ENCODE measurements around the gene IRF4. TPM values are rescaled to one million over a fixed set of nuclear protein-coding genes. Genes with fewer than 3 reads are reported as not detected.
"Not testable (repeated sequence)": the region's sequence is repeated elsewhere in the genome, so short reads cannot be mapped to it uniquely, and the experiment has no call there.

The IRF4 gene
- total RNA-seq, 2 donors from 2014 or later, result 112 to 388 TPM

GRCh38 chr6:377641-378020 lies 13.9 kb upstream of the IRF4 start:
- peaks cover 0 to 14% of the 10 kb centered on the region in 2 donors for H3K27me3 Mint-ChIP-seq
- ATAC-seq; H3K9me3 Mint-ChIP-seq; H3K27ac Mint-ChIP-seq; H3K4me3 Mint-ChIP-seq; DNase-seq (ENCODE audit: low spot score); H3K36me3 Mint-ChIP-seq: not testable (repeated sequence)
- H3K4me1 Mint-ChIP-seq (ENCODE audit: low read depth in 2 of 2), result peaks cover 10 to 24% of the 10 kb centered on the region in 2 donors

DNA sequence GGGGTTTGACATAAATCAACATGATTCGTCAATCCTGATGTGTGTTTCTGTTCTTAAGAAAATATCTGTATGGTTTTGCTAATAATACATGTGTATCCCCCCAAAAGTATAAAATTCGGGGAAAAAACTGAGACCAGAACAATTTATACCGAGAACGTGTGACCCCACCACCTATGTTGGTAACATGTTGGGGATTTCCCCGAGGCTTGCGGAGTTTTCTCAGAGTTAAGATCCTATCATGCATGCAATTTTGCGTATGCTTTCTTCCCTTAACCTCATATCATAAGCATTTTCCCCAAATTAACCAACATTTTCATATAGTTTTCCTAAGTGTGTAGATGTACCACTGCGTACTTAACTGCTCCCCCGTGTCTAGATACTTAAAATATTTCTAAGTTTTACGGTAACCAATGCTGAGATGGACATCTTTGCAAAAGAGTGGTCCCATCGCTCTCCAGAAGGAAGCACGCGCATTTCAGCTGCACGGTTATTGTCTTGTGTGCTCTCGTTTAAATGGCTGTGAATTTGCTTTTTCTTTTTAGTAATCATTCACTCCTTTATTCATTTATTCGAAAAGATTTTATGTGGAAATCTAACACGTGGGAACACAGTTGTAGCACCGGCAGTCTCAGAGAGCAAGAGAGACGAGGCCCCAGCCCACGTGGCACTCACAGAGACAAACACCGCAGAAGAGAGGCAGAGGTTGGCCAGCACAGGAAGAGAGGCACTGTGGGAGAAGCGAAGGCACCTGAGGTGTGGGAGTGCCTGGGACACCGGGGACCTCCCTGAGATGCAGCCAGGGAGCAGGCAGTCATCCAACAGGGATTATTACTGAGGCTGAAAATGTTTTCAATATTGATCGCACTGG lies 13.2 kb upstream of the IRF4 start:
- no peaks in the 10 kb centered on the region for H3K36me3 Mint-ChIP-seq
- no peak for DNase-seq (ENCODE audit: low spot score)
- H3K27me3 Mint-ChIP-seq, result peaks cover 0 to 11% of the 10 kb centered on the region in 2 donors
- H3K4me3 Mint-ChIP-seq, result no peak overlapping the region
- no peaks in the 10 kb centered on the region for H3K9me3 Mint-ChIP-seq
- no peak overlapping the region for H3K27ac Mint-ChIP-seq
- ATAC-seq, result no peak
- peaks cover 10 to 20% of the 10 kb centered on the region in 2 donors for H3K4me1 Mint-ChIP-seq (ENCODE audit: low read depth in 2 of 2)

- Mint-ChIP-seq H3K27me3 (peaks cover 0 to 14% of the 10 kb centered on the region in 2 donors), H3K4me3 (no peak overlapping the region), H3K9me3 (no peaks in the 10 kb centered on the region), H3K27ac (no peak overlapping the region), H3K4me1 (ENCODE audit: low read depth in 2 of 2) (peaks cover 10 to 23% of the 10 kb centered on the region in 2 donors), H3K36me3 (no peaks in the 10 kb centered on the region)
- ATAC-seq (peak; percentile 5 to 33), DNase-seq (ENCODE audit: low spot score) (no peak)
Observed at GRCh38 chr6:378958-379409, 12.6 kb upstream of the IRF4 start.

GRCh38 chr6:379410-380181 lies 12.0 kb upstream of the IRF4 start:
- no peak overlapping the region for H3K27ac Mint-ChIP-seq
- peaks cover 0 to 14% of the 10 kb centered on the region in 2 donors for H3K27me3 Mint-ChIP-seq
- no peaks in the 10 kb centered on the region for H3K9me3 Mint-ChIP-seq
- peak; percentile 51 to 53 for ATAC-seq
- DNase-seq (ENCODE audit: low spot score), result peak; percentile 61
- H3K4me1 Mint-ChIP-seq (ENCODE audit: low read depth in 2 of 2), result peaks cover 10 to 23% of the 10 kb centered on the region in 2 donors
- peak overlapping the region; percentile 13 for H3K4me3 Mint-ChIP-seq
- no peaks in the 10 kb centered on the region for H3K36me3 Mint-ChIP-seq

DNA sequence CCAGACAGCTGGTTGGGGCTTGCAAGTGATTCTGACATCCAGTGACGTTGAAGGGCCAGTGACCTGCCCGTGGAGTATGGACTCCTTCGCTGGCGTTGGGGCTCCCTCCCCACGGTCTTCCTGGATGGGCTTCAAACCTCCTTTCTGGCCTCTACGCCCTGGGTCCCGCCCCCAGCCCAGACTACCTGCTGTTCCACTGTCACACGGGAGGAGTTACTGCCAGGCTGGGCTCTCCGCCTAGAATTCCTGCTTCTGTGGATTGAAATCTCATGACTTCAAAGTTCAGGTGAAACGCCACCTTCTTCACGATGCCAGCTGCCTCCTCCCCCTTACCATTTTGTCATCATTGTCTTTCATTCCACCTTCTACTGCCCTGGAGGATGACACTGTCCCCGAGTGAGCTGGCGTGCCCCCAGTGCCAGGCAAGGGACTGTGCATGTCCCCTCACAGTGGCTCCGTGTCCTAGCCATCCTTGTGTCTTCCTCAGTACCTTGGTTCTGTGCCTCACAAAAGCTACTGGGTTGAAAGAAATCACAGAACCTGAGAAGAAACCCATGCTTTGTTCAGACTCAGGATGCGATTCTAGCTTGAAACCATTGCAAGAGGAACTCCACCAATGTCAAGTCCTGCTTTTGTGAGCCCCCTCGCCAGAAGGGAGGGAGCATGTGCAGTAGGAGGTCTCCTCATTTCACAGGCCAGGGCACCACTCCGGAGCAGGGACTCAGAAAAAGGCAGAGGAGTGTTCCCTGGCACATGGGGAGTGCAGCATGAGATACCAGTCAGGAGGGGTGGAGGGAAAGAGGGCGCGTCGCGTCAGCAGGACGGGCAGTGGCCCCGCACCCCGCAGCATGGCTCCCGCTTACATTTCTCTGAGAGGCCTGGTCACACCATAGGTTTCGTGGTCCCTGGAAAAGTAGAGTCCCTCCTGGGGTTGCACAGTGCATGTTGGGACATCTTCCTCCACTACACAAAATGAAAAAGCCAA lies 11.0 kb upstream of the IRF4 start:
- ATAC-seq (peak in 1 of 2 donors; percentile 12), DNase-seq (ENCODE audit: low spot score) (no peak)
- H3K9me3 Mint-ChIP-seq, result no peaks in the 10 kb centered on the region
- no peak overlapping the region for H3K4me3 Mint-ChIP-seq
- peaks cover 10 to 23% of the 10 kb centered on the region in 2 donors for H3K4me1 Mint-ChIP-seq (ENCODE audit: low read depth in 2 of 2)
- no peaks in the 10 kb centered on the region for H3K36me3 Mint-ChIP-seq
- peaks cover 0 to 14% of the 10 kb centered on the region in 2 donors for H3K27me3 Mint-ChIP-seq
- H3K27ac Mint-ChIP-seq, result no peak overlapping the region

- Mint-ChIP-seq H3K36me3 (no peaks in the 10 kb centered on the region), H3K27me3 (peaks cover 0 to 14% of the 10 kb centered on the region in 2 donors), H3K4me1 (ENCODE audit: low read depth in 2 of 2) (peaks cover 8 to 23% of the 10 kb centered on the region in 2 donors), H3K9me3 (no peaks in the 10 kb centered on the region), H3K27ac (no peak overlapping the region), H3K4me3 (no peak overlapping the region)
- no peak for DNase-seq (ENCODE audit: low spot score)
- no peak for ATAC-seq
Observed at GRCh38 chr6:381742-382461, 9.7 kb upstream of the IRF4 start.

DNA sequence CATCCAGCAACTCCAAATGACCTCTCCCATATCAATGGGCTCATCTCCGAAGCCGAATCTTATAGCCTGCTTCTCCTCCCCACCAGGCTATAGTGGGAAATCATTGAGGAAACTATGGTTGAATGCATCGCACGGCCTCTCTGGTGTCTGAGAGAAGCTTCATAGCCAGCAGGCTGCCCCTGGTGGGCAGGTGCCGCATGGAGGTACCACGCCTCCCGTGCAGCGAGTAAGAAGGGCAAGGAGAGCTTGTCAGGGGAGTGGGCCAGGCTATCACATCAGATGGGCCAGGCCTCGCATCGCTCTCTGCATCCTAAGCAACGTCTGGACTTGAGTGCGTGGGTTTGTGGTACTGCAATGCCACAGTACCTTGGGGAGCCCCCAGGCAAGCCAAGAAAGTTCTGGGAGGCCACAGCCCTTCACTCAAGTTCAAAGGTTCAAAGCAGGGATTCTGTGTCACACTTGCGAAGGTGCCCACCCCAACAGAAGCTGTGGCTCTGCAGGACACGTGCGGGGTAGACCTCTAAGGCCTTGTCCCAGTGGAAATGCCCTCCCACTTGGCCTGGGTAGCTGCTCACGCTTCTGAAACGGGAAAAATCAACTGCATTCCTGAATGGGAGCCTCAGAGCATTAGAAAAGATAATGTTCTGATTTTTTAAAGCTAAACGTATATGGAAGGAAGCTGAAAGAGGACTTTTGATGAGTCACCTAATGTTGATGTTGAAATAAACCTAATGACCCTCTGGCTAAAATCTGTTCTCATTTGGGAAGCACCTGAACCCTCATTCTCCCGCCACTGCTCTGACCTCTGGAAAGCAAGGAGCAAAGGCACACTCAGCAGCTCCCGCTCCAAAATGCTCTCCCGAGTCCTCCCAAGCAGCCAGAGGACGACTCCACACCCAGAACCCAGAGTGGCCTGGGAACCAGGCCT lies 8.4 kb upstream of the IRF4 start:
- H3K9me3 Mint-ChIP-seq, result no peaks in the 10 kb centered on the region
- H3K36me3 Mint-ChIP-seq, result no peaks in the 10 kb centered on the region
- no peak overlapping the region for H3K27ac Mint-ChIP-seq
- H3K27me3 Mint-ChIP-seq, result peaks cover 0 to 19% of the 10 kb centered on the region in 2 donors
- no peak overlapping the region for H3K4me3 Mint-ChIP-seq
- DNase-seq (ENCODE audit: low spot score) (no peak), ATAC-seq (no peak)
- H3K4me1 Mint-ChIP-seq (ENCODE audit: low read depth in 2 of 2), result peaks cover 5 to 23% of the 10 kb centered on the region in 2 donors

GRCh38 chr6:383856-384255 lies 7.7 kb upstream of the IRF4 start:
- Mint-ChIP-seq H3K9me3 (no peaks in the 10 kb centered on the region), H3K4me3 (no peak overlapping the region), H3K27ac (no peak overlapping the region), H3K27me3 (peaks cover 5 to 24% of the 10 kb centered on the region in 2 donors), H3K4me1 (ENCODE audit: low read depth in 2 of 2) (peaks cover 12 to 24% of the 10 kb centered on the region in 2 donors), H3K36me3 (no peaks in the 10 kb centered on the region)
- no peak for ATAC-seq
- no peak for DNase-seq (ENCODE audit: low spot score)

- DNase-seq (ENCODE audit: low spot score), result no peak
- Mint-ChIP-seq H3K27ac (no peak overlapping the region), H3K27me3 (peaks cover 5 to 31% of the 10 kb centered on the region in 2 donors), H3K36me3 (no peaks in the 10 kb centered on the region), H3K4me1 (ENCODE audit: low read depth in 2 of 2) (peaks cover 19 to 23% of the 10 kb centered on the region in 2 donors), H3K9me3 (no peaks in the 10 kb centered on the region), H3K4me3 (no peak overlapping the region)
- ATAC-seq, result no peak
Observed at GRCh38 chr6:384898-385297, 6.7 kb upstream of the IRF4 start.

GRCh38 chr6:385614-386013 lies 5.9 kb upstream of the IRF4 start:
- Mint-ChIP-seq H3K9me3 (no peaks in the 10 kb centered on the region), H3K27ac (no peak overlapping the region)

GRCh38 chr6:386688-387266 lies 4.8 kb upstream of the IRF4 start:
- Mint-ChIP-seq H3K9me3 (no peaks in the 10 kb centered on the region), H3K4me1 (ENCODE audit: low read depth in 2 of 2) (peaks cover 23 to 29% of the 10 kb centered on the region in 2 donors), H3K36me3 (no peaks in the 10 kb centered on the region), H3K27ac (no peak overlapping the region), H3K4me3 (no peak overlapping the region), H3K27me3 (peaks cover 5 to 23% of the 10 kb centered on the region in 2 donors)
- no peak for DNase-seq (ENCODE audit: low spot score)
- ATAC-seq, result no peak

More at GRCh38 chr6:385614-386013, 5.9 kb upstream of the IRF4 start:
- no peaks in the 10 kb centered on the region for H3K36me3 Mint-ChIP-seq
- DNase-seq (ENCODE audit: low spot score) (no peak), ATAC-seq (no peak)
- peaks cover 20 to 23% of the 10 kb centered on the region in 2 donors for H3K4me1 Mint-ChIP-seq (ENCODE audit: low read depth in 2 of 2)
- peaks cover 5 to 26% of the 10 kb centered on the region in 2 donors for H3K27me3 Mint-ChIP-seq
- H3K4me3 Mint-ChIP-seq, result no peak overlapping the region

Data from natural killer cell treated with Interleukin-12 subunit alpha and Interleukin-12 subunit beta and Interleukin-15 and Interleukin-18, amount 100 ng/mL, for 72 hours (primary cell).